A549 (cell line): ENCODE results near the gene METRNL.

Source experiments
- CBX2 ChIP-seq: fragments of 200-600 bp; sonication (generic); IDR thresholded peaks from 2 replicates; pipeline ENCODE4 v1.6.1; 2016; ENCODE audit warnings: low read depth, mild to moderate bottlenecking, borderline replicate concordance
- TF ChIP-seq, protein P1 (sequence below): fragments of >200 bp; sonication (Bioruptor Twin); formaldehyde crosslinking; IDR thresholded peaks from 3 replicates; pipeline ENCODE4 v1.5.1; 2016

DNA sequence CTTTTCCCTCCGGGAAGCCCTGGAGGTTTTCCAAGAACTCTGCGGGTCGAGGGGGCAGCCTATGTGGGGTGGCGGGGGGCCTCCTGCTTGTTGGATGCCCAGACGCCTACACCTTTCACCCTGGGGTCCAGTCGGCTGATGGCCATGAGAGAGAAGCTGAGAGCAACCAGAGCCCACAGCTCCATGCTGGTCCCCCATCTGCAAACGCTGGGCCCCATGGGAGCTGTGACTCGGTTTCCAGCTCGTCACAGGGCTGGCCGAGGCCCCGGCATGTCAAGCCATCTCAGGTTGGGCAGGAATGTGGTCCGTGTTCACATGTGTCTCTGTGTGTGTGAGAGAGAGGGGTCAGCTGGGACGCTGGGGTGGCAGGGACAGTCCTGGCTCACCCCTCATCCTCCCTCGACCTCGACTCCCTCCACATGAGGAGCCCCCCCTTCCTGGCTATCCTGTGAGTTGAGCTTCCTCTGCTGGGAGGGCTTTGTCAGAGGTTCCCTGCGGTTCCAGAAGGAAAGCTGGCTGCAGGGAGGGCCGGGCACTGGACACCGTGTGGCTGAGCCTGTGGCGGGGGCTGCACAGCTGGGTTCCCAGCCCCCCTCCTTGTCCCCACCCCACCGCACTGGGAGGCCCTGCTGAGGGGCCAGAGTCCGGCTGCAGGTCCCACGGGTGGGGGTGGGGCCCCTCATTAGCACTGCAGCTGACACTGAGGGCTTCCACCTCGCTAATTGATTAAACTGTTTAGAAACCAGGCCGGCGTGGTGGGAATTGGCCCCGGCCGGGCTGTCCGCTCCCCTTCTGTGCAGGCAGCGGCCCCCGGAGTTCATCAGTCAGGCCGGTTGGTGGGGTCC lies 19.1 kb downstream of the METRNL start:
- TF ChIP-seq, protein P1, sequence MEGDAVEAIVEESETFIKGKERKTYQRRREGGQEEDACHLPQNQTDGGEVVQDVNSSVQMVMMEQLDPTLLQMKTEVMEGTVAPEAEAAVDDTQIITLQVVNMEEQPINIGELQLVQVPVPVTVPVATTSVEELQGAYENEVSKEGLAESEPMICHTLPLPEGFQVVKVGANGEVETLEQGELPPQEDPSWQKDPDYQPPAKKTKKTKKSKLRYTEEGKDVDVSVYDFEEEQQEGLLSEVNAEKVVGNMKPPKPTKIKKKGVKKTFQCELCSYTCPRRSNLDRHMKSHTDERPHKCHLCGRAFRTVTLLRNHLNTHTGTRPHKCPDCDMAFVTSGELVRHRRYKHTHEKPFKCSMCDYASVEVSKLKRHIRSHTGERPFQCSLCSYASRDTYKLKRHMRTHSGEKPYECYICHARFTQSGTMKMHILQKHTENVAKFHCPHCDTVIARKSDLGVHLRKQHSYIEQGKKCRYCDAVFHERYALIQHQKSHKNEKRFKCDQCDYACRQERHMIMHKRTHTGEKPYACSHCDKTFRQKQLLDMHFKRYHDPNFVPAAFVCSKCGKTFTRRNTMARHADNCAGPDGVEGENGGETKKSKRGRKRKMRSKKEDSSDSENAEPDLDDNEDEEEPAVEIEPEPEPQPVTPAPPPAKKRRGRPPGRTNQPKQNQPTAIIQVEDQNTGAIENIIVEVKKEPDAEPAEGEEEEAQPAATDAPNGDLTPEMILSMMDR: no peak
- TF ChIP-seq CBX2: no peak
